Keratinocyte (primary cell): ENCODE measurements around the gene PCED1A. TPM values are rescaled to one million over a fixed set of nuclear protein-coding genes. Genes with fewer than 3 reads are reported as not detected.

Experiments used
- DNase-seq: peaks from one replicate; pipeline ENCODE4 v3.0.0-alpha.2; 2011; ENCODE audit warnings: low read depth, missing footprints, low spot score
- FAIRE-seq: peaks from 2 replicates; lab custom pipeline; 2011; peaks lifted over from hg19 to GRCh38; lab: Jason Lieb, UNC
- H2AFZ ChIP-seq: 2 replicates; pipeline ENCODE4 v1.6.0; 2012; ENCODE audit warnings: low read length, control low read depth, inconsistent platforms; ENCODE audit not compliant: control insufficient read depth
- H3K27ac ChIP-seq: 2 replicates; pipeline ENCODE4 v1.5.1; 2011; ENCODE audit warnings: low read length; ENCODE audit not compliant: control insufficient read depth, insufficient read depth
- H3K27me3 ChIP-seq: 3 replicates; pipeline ENCODE4 v1.6.0; 2011; ENCODE audit warnings: low read length; ENCODE audit not compliant: control insufficient read depth, insufficient read depth; ENCODE audit errors: extremely low read depth
- H3K36me3 ChIP-seq, 2 experiments: 2 replicates in 1 of 2; 3 replicates in 1 of 2; pipeline ENCODE4 v1.5.1; 2011; ENCODE audit warnings: low read length in 2 of 2, mild to moderate bottlenecking in 1 of 2; ENCODE audit not compliant: control insufficient read depth in 2 of 2, insufficient read depth in 2 of 2; ENCODE audit errors: extremely low read depth in 1 of 2
- H3K4me1 ChIP-seq: 3 replicates; pipeline ENCODE4 v1.5.1; 2011; ENCODE audit warnings: low read length; ENCODE audit not compliant: control insufficient read depth, insufficient read depth; ENCODE audit errors: extremely low read depth
- H3K4me2 ChIP-seq: 3 replicates; pipeline ENCODE4 v1.6.0; 2011; ENCODE audit warnings: low read depth, low read length; ENCODE audit not compliant: control insufficient read depth, insufficient read depth; ENCODE audit errors: extremely low read depth
- H3K4me3 ChIP-seq, 3 experiments: fragments of 200-600 bp in 1 of 3; sonication (generic) in 1 of 3; 2 replicates in 2 of 3; 3 replicates in 1 of 3; pipeline ENCODE4 v1.5.1; 2011 to 2016; ENCODE audit warnings: low read length in 3 of 3, mild to moderate bottlenecking in 3 of 3, control low read depth in 2 of 3, inconsistent platforms in 1 of 3, low read depth in 1 of 3, mixed read lengths in 1 of 3, mixed run types in 1 of 3, moderate library complexity in 1 of 3; ENCODE audit not compliant: control insufficient read depth in 2 of 3, insufficient read depth in 2 of 3; ENCODE audit errors: extremely low read depth in 1 of 3
- H3K79me2 ChIP-seq: 2 replicates; pipeline ENCODE4 v1.6.0; 2012; ENCODE audit warnings: low read length; ENCODE audit not compliant: control insufficient read depth, insufficient read depth
- H3K9ac ChIP-seq: 3 replicates; pipeline ENCODE4 v1.6.0; 2011; ENCODE audit warnings: low read length; ENCODE audit not compliant: control insufficient read depth, insufficient read depth; ENCODE audit errors: extremely low read depth
- H3K9me1 ChIP-seq: 3 replicates; pipeline ENCODE4 v1.6.0; 2011; ENCODE audit warnings: low read length; ENCODE audit not compliant: control insufficient read depth, insufficient read depth; ENCODE audit errors: extremely low read depth
- H3K9me3 ChIP-seq: 2 replicates; pipeline ENCODE4 v1.5.1; 2012; ENCODE audit warnings: low read depth, low read length; ENCODE audit not compliant: control insufficient read depth
- H4K20me1 ChIP-seq: 3 replicates; pipeline ENCODE4 v1.6.0; 2011; ENCODE audit warnings: low read length; ENCODE audit not compliant: control insufficient read depth, insufficient read depth; ENCODE audit errors: extremely low read depth
- EZH2 ChIP-seq: IDR thresholded peaks from one replicate; pipeline ENCODE4 v1.6.1; 2012; ENCODE audit warnings: inconsistent platforms, mild to moderate bottlenecking, low read length, moderate library complexity
- dilution Hi-C: fragments of 300-500 bp; cut with MboI; formaldehyde crosslinking; loops from one replicate; pipeline ENCODE4 v1.7.0; 2020; ENCODE audit warnings: low sequenced_read_pairs; ENCODE audit not compliant: extremely low pct_ligation_motif_present
- polyA plus RNA-seq, 5 experiments: library from polyadenylated mRNA; depleted of rRNA in 3 of 5; stranded (reverse) in 3 of 5; stranded (forward) in 1 of 5; unstranded in 1 of 5; fragments of >200 nt; gene quantifications; 1 replicate in 1 of 5; 2 replicates in 3 of 5; 3 replicates in 1 of 5; pipeline versions ENCODE4 v1.2.1 to v1.2.3, GENCODE V29; 2011 to 2012; ENCODE audit warnings: missing spikeins in 2 of 5, low read depth in 1 of 5, low replicate concordance in 1 of 5
- TF ChIP-seq, protein P1 (sequence below), 3 experiments: IDR thresholded peaks in 1 of 3; conservative IDR thresholded peaks in 1 of 3; optimal IDR thresholded peaks in 1 of 3; 2 replicates in 2 of 3; 3 replicates in 1 of 3; pipeline versions ENCODE3 to v1.5.1; 2011; ENCODE audit warnings: low read length in 3 of 3, mild to moderate bottlenecking in 3 of 3, moderate library complexity in 2 of 3, control low read depth in 1 of 3, inconsistent platforms in 1 of 3; ENCODE audit not compliant: insufficient read depth in 2 of 3; ENCODE audit errors: extremely low read depth in 1 of 3

Gene PCED1A
- polyA plus RNA-seq, 1 donor (not counting 4 experiments of a cell fraction or from before 2014, with no cell fraction given): 5.6 TPM

DNA sequence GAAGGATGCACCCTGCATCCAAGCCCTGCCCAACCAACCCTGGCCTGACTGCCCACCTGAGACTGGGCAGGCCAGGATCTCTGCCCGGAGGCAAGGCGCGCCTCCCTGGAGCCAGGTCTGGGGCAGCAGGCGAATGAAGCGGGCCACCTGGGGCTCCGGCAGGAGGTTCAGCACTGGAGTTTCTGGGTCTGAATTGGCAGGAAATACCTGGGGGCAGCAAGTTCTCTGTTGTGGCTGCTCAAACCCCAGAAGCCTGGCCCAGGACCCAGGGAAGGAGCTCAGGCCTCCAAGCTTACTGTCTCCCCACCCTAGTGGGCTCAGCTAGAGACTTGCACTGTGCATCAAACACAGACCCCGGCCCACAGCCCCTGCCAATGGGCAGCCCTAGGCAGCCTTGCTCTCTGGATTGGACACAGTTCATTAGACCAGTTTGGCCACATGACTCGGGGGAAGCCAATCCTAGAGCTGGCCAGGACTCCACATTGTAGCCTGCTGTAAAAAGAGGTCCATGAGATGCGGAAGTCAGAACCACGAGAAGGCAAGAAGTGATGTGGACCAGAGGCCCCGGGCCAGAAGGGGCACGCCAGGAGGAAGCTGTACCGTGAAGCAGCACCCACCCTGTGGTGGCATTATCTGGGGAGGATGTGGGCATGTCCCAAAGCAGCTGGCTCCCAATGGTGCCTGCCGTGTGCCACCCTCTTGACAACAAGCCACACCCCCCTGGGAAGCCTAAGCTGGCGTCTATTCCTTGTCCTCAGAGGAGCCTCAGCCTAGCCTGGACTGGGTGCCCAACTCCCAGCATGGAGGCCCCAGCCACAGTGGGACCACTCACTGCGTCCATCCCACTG, 43.1 kb downstream of the PCED1A start:
- H3K4me2 ChIP-seq: no peak overlapping the region
- dilution Hi-C loops: no loop called here
- TF ChIP-seq, protein P1, sequence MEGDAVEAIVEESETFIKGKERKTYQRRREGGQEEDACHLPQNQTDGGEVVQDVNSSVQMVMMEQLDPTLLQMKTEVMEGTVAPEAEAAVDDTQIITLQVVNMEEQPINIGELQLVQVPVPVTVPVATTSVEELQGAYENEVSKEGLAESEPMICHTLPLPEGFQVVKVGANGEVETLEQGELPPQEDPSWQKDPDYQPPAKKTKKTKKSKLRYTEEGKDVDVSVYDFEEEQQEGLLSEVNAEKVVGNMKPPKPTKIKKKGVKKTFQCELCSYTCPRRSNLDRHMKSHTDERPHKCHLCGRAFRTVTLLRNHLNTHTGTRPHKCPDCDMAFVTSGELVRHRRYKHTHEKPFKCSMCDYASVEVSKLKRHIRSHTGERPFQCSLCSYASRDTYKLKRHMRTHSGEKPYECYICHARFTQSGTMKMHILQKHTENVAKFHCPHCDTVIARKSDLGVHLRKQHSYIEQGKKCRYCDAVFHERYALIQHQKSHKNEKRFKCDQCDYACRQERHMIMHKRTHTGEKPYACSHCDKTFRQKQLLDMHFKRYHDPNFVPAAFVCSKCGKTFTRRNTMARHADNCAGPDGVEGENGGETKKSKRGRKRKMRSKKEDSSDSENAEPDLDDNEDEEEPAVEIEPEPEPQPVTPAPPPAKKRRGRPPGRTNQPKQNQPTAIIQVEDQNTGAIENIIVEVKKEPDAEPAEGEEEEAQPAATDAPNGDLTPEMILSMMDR (optimal IDR thresholded peaks at IDR 0.05 in 1 of 3, IDR thresholded peaks at IDR 0.05 in 1 of 3, conservative IDR thresholded peaks at IDR 0.05 in 1 of 3; ENCODE audit: extremely low read depth in 1 of 3, insufficient read depth in 2 of 3, low read length in 3 of 3): no peak
- H3K4me1 ChIP-seq: peaks cover 2% of the 10 kb centered on the region
- H3K9ac ChIP-seq: no peak overlapping the region
- no peaks in the 10 kb centered on the region for H3K9me1 ChIP-seq
- no peaks in the 10 kb centered on the region for H3K79me2 ChIP-seq
- no peak overlapping the region for H2AFZ ChIP-seq
- H4K20me1 ChIP-seq: no peaks in the 10 kb centered on the region
- no peak for FAIRE-seq
- H3K9me3 ChIP-seq: peaks cover 2% of the 10 kb centered on the region
- no peak for DNase-seq
- H3K36me3 ChIP-seq: no peaks in the 10 kb centered on the region
- peaks cover 72% of the 10 kb centered on the region for H3K27me3 ChIP-seq
- no peak overlapping the region for H3K27ac ChIP-seq
- no peak overlapping the region for H3K4me3 ChIP-seq

- Histone ChIP-seq H3K9ac (no peak overlapping the region), H4K20me1 (no peaks in the 10 kb centered on the region), H3K9me1 (no peaks in the 10 kb centered on the region), H3K79me2 (no peaks in the 10 kb centered on the region), H2AFZ (no peak overlapping the region), H3K4me2 (no peak overlapping the region), H3K9me3 (no peaks in the 10 kb centered on the region), H3K36me3 (no peaks in the 10 kb centered on the region), H3K4me3 (no peak overlapping the region), H3K27me3 (peaks cover 70% of the 10 kb centered on the region), H3K27ac (no peak overlapping the region), H3K4me1 (peaks cover 2% of the 10 kb centered on the region)
- no peak for DNase-seq
- no peak for TF ChIP-seq EZH2
- TF ChIP-seq, protein P1 (optimal IDR thresholded peaks at IDR 0.05 in 1 of 3, IDR thresholded peaks at IDR 0.05 in 1 of 3, conservative IDR thresholded peaks at IDR 0.05 in 1 of 3; ENCODE audit: extremely low read depth in 1 of 3, insufficient read depth in 2 of 3, low read length in 3 of 3): no peak
- no peak for FAIRE-seq
- dilution Hi-C loops: no loop called here
Measured at GRCh38 chr20:2796011-2796660, 44.3 kb downstream of the PCED1A start.
